NCI-H2171 (cell line): ENCODE results near the gene PHYHD1.
"Not testable (repeated sequence)": the region's sequence is repeated elsewhere in the genome, so short reads cannot be mapped to it uniquely, and the experiment has no call there.

Experiments
- DNase-seq: peaks from one replicate; lab custom pipeline; 2025; lab: John Stamatoyannopoulos, UW

PHYHD1 gene

GRCh38 chr9:128921881-128922763 lies 1.3 kb downstream of the PHYHD1 start:
- no peak for DNase-seq

- DNase-seq, result no peak
Observed at GRCh38 chr9:128923493-128923883, 2.7 kb downstream of the PHYHD1 start.

GRCh38 chr9:128927731-128928411 lies 7.1 kb downstream of the PHYHD1 start:
- peak; percentile 67 for DNase-seq

- no peak for DNase-seq
Observed at GRCh38 chr9:128928624-128929023, 7.8 kb downstream of the PHYHD1 start.

GRCh38 chr9:128929560-128929959 lies 8.8 kb downstream of the PHYHD1 start:
- no peak for DNase-seq

- no peak for DNase-seq
Observed at GRCh38 chr9:128933731-128934130, 12.9 kb downstream of the PHYHD1 start.

- DNase-seq, result no peak
Observed at GRCh38 chr9:128936171-128936865, 15.5 kb downstream of the PHYHD1 start.

- DNase-seq, result no peak
Observed at GRCh38 chr9:128937310-128938165, 16.8 kb downstream of the PHYHD1 start.

- no peak for DNase-seq
Observed at GRCh38 chr9:128940271-128940921, 19.6 kb downstream of the PHYHD1 start.

- no peak for DNase-seq
Observed at GRCh38 chr9:128940946-128941755, 20.4 kb downstream of the PHYHD1 start.

- DNase-seq, result no peak
Observed at GRCh38 chr9:128943832-128944620, 23.2 kb downstream of the PHYHD1 start.

GRCh38 chr9:128944966-128945365 lies 24.2 kb downstream of the PHYHD1 start:
- not testable (repeated sequence) for DNase-seq

GRCh38 chr9:128945798-128946501 lies 25.2 kb downstream of the PHYHD1 start:
- no peak for DNase-seq

GRCh38 chr9:128946571-128947276 lies 25.9 kb downstream of the PHYHD1 start:
- no peak for DNase-seq

GRCh38 chr9:128947277-128947526 lies 26.4 kb downstream of the PHYHD1 start:
- no peak for DNase-seq

- peak; percentile 99 for DNase-seq
Observed at GRCh38 chr9:128947527-128948301, 26.9 kb downstream of the PHYHD1 start, which contains the start of the genes DOLK and NUP188. Gene DOLK (minus strand): TSS chr9:128947603. CDS start chr9:128947303, 300 bp downstream. Gene NUP188 (plus strand): TSS chr9:128947699. CDS start chr9:128947720, 21 bp downstream.

GRCh38 chr9:128961403-128961802 lies 40.6 kb downstream of the PHYHD1 start:
- not testable (repeated sequence) for DNase-seq
